Activated naive CD4-positive, alpha-beta T cell treated with anti-CD3 and anti-CD28 coated beads, Interleukin-2, amount 10 ng/mL, durations not matched to agents 7 days and 5 days (primary cell): ENCODE measurements around the gene DYSF.

Experiments
- CTCF ChIA-PET: fragments of 350-600 bp; sonication (Branson Sonifier 250); formaldehyde crosslinking; loops from one replicate; lab custom pipeline; 2021; ENCODE audit warnings: antibody characterized with exemption; lab: Charles Lee
- DNase-seq: peaks from one replicate; pipeline ENCODE4 v3.0.0-alpha.2; 2020
- H3K27ac Mint-ChIP-seq: one replicate; pipeline ENCODE4 v1.8.0; 2021; ENCODE audit warnings: mild to moderate bottlenecking, moderate library complexity, mixed read lengths
- H3K27me3 Mint-ChIP-seq: one replicate; pipeline ENCODE4 v1.8.0; 2021; ENCODE audit warnings: mild to moderate bottlenecking, mixed read lengths
- H3K36me3 Mint-ChIP-seq: one replicate; pipeline ENCODE4 v1.8.0; 2021; ENCODE audit warnings: mixed read lengths
- H3K4me1 Mint-ChIP-seq: one replicate; pipeline ENCODE4 v1.8.0; 2021; ENCODE audit warnings: mixed read lengths
- H3K4me3 Mint-ChIP-seq: one replicate; pipeline ENCODE4 v1.8.0; 2021; ENCODE audit warnings: mild to moderate bottlenecking, moderate library complexity, mixed read lengths
- H3K9me3 Mint-ChIP-seq: one replicate; pipeline ENCODE4 v1.8.0; 2021; ENCODE audit warnings: mixed read lengths

DYSF gene

DNA sequence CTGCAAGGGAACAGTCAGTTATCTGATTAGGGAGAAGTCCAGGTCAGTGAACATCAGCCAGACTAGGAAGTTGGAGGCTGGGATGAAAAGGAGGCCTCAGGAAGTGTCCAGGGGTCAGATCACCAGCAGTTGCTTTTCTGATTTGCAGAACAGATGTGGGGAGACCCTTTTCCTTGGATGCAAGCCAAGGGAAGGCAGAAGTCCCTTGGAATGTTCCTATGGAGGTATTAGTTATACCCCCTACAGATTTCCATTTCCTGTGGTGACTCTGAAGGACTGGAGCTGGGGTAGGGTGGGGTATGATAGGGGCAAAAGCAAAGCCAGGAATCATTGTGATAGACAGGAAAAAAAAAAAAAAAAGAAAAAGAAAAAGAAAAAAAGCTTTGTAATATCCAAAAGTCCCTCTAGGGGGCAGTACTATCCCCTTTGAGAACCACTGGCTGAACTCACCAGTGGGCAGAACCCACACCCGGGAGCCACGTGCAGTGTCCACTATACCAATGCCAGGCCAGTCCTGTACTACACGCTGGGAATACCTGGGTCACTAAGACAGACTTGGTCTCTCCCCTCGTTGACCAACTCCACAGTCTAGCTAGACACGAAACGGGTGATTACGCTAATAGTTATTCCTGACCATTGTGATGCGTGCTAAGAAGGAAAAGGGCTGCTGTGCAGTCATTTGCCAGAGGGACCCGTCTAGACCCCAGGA is 7.4 kb downstream of the DYSF start:
- no peak for DNase-seq
- CTCF ChIA-PET = interaction anchor here (0.6 to 3.3 kb wide), 15 partner anchors 9 to 303 kb away, joined by 3 to 31 read pairs (median 5); no protein-coding TSS in a partner anchor
- Mint-ChIP-seq H3K4me3 (no peak overlapping the region), H3K27ac (no peak overlapping the region), H3K27me3 (peaks cover 16% of the 10 kb centered on the region), H3K9me3 (no peaks in the 10 kb centered on the region), H3K4me1 (peaks cover under 1% of the 10 kb centered on the region), H3K36me3 (no peaks in the 10 kb centered on the region)

DNA sequence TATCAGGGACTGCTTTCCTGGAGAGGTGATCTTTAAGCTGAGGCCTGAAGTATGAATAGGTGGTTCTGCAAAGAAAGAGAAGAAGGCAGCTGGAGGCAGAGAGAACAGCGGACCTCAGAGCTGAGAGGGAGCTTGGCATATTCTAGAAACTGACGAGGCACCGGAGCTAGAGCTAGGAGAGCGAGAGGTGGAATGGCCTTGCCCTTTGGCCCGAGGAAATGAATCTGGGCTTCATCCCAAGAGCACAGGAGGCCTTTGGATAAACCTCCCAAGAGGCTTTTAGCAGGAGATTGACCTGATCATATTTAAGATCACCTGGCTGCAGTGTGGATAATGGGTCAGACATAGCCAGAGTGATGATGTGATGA is 7.9 kb downstream of the DYSF start:
- no peak overlapping the region for H3K27ac Mint-ChIP-seq
- no peak overlapping the region for H3K4me3 Mint-ChIP-seq
- no peaks in the 10 kb centered on the region for H3K4me1 Mint-ChIP-seq
- CTCF ChIA-PET = interaction anchor here (0.5 to 3.3 kb wide), 16 partner anchors 8 to 164 kb away, joined by 3 to 31 read pairs (median 4); no protein-coding TSS in a partner anchor
- no peaks in the 10 kb centered on the region for H3K9me3 Mint-ChIP-seq
- H3K36me3 Mint-ChIP-seq = no peaks in the 10 kb centered on the region
- no peak for DNase-seq
- peaks cover 10% of the 10 kb centered on the region for H3K27me3 Mint-ChIP-seq

DNA sequence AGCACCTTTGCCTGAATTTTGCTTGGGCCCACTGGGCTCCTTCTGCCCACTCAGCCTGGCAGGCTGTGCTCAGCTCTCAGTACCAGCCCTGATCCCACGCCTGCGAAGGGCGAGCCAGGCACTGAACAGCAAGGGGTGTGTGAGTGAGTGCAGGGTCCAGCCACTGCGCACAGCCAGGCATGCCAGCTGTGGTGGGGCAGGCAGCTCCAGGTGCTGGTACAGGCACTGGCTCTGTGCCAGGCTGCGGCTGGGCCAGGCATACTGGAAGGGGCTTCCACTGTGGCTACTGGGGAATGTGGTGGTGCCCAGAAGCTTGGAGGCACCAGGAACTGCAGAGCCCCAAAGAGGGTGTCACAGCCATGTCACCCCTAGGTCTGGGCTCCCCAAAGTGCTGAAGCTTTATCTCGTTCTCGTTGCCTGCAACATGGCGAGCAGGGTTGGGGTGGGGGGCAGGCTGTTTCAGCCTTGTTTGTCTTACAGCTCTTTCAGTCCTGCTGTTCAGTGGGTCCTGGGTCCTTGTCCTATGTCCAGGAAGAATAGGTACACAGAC is 8.8 kb downstream of the DYSF start:
- CTCF ChIA-PET = interaction anchor here (0.7 to 3.3 kb wide), 6 partner anchors 16 to 68 kb away, joined by 3 to 31 read pairs (median 4); no protein-coding TSS in a partner anchor
- H3K27me3 Mint-ChIP-seq = peaks cover 8% of the 10 kb centered on the region
- no peak overlapping the region for H3K27ac Mint-ChIP-seq
- DNase-seq = no peak
- H3K4me1 Mint-ChIP-seq = peaks cover 5% of the 10 kb centered on the region
- H3K9me3 Mint-ChIP-seq = no peaks in the 10 kb centered on the region
- H3K36me3 Mint-ChIP-seq = no peaks in the 10 kb centered on the region
- H3K4me3 Mint-ChIP-seq = no peak overlapping the region

DNA sequence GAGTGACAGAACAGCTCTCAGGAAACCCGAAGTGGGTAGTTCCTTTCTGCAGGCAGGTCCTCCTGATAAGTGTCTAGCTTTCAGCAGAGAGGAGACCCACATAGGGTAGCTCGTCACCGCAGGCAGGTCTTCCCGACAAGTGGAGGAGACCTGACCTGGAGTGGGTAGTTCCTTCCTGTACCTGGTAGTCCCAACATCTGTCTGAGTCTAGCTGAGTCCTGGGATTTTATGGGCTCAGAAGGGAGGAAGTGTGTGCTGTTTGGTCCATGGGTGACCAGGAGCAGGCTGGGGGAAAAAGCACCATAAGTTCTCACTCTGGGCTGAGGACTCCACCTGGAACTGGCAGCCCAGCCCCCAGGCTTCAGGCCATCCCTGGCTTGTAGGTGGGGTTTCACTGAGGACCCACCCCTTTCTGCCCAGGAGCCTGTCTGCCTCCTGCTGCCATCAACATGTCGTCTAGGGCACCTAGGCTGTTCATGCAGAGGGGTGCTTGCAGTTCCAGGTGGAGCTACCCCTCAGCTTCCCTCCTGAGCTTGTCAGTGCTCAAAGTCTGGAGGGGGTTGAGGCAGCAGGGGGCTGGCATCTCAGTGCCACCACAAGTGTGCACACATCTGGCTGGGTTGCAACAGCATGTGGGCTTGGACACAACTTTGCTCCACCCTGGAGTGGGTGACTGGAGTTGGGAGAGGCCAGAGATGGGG is 9.4 kb downstream of the DYSF start:
- CTCF ChIA-PET = interaction anchor here (3.3 kb wide), 1 partner anchor 47 kb away, joined by 31 read pairs; no protein-coding TSS in a partner anchor
- H3K4me1 Mint-ChIP-seq = peaks cover 6% of the 10 kb centered on the region
- H3K4me3 Mint-ChIP-seq = no peak overlapping the region
- DNase-seq = no peak
- H3K27ac Mint-ChIP-seq = no peak overlapping the region
- H3K9me3 Mint-ChIP-seq = no peaks in the 10 kb centered on the region
- no peaks in the 10 kb centered on the region for H3K36me3 Mint-ChIP-seq
- H3K27me3 Mint-ChIP-seq = peaks cover 8% of the 10 kb centered on the region

DNA sequence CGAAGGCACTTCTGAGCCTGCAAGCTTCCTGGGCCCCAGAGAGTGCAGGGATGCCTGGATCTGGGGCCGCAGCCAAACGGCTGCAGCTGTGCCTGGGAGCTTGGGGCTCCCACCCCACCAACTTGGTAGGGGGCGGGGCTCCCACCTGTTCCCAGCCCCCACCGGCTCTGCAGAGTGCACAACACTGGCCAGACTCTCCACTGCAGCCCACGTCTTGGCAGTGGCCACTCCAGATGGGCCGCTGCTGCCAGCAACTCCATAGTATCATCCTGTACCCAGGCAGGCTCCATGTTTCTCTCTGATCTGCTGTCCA is 9.9 kb downstream of the DYSF start:
- CTCF ChIA-PET = interaction anchor here (1.0 kb wide), 1 partner anchor 45 kb away, joined by 3 read pairs; no protein-coding TSS in a partner anchor
- Mint-ChIP-seq H3K4me3 (no peak overlapping the region), H3K4me1 (peaks cover 6% of the 10 kb centered on the region), H3K36me3 (no peaks in the 10 kb centered on the region), H3K9me3 (no peaks in the 10 kb centered on the region), H3K27ac (no peak overlapping the region), H3K27me3 (peaks cover 8% of the 10 kb centered on the region)
- no peak for DNase-seq

DNA sequence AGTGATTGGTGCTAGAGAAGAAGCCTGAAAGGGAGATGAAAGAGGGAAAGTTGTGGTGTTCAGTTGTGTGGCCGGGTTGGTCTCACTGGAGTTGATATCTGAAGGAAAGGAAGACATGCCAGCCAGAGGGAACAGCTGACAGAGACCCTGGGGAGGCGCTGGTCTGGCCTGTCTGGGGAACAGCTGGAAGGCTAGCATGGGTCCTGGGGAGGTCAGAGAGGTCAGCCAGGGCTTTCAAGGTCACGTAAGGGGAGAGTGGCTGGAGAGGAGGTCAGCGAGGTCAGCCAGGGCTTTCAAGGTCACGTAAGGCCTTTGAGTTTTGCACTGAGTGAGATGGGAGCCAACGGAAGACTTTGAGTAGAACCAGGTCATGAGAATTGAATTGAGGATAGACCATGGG is 11.0 kb downstream of the DYSF start:
- Mint-ChIP-seq H3K27me3 (peaks cover 8% of the 10 kb centered on the region), H3K4me1 (peaks cover 6% of the 10 kb centered on the region), H3K9me3 (no peaks in the 10 kb centered on the region), H3K36me3 (no peaks in the 10 kb centered on the region), H3K4me3 (no peak overlapping the region), H3K27ac (no peak overlapping the region)
- no peak for DNase-seq
- CTCF ChIA-PET = interaction anchor here (1.0 kb wide), 1 partner anchor 44 kb away, joined by 3 read pairs; no protein-coding TSS in a partner anchor

DNA sequence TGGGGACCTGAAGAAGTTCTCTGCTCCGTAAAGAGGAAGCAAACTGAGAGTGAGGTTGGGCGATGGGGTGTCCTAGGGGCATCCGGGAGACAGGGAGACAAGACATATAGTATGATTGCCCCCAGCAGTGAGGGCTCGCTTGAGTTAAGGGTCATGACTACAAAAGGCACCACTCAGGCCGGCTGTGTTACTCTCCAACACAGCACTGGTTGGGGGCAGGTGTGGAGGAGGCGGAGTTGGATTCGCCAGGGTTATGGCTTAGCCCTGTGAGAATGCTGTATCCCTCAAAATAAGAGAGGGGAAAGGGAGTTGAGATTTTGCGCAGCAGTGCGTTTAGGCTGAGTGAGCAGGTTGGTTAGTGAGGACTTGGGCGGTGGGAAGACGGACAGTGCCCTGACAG is 12.0 kb downstream of the DYSF start:
- no peaks in the 10 kb centered on the region for H3K9me3 Mint-ChIP-seq

DNA sequence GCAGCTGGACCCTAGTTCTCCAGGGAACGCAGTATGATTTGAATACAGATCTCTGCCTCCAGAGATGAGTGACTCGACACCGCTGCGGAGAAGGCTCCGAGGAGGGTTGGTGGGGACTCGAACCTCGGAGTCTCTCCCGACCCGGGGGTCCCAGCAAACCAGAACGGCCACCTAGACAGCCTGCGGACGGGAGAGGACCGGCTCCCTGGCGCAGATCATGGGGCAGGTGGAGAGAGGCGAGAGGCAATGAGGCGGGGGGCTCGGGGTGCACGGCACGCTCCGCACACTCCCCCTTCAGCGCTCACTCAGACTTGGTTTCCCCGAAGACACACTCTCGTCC is 12.6 kb downstream of the DYSF start:
- no peak overlapping the region for H3K27ac Mint-ChIP-seq
- no peaks in the 10 kb centered on the region for H3K9me3 Mint-ChIP-seq
- H3K4me3 Mint-ChIP-seq = no peak overlapping the region
- CTCF ChIA-PET = interaction anchor here (1.1 to 2.3 kb wide), 4 partner anchors 44 to 1610 kb away, joined by 3 to 5 read pairs (median 4); no protein-coding TSS in a partner anchor
- peaks cover 6% of the 10 kb centered on the region for H3K4me1 Mint-ChIP-seq
- H3K27me3 Mint-ChIP-seq = peaks cover 17% of the 10 kb centered on the region
- H3K36me3 Mint-ChIP-seq = no peaks in the 10 kb centered on the region
- no peak for DNase-seq

More for the DNA sequence above, 12.0 kb downstream of the DYSF start:
- H3K4me1 Mint-ChIP-seq = peaks cover 6% of the 10 kb centered on the region
- H3K27ac Mint-ChIP-seq = no peak overlapping the region
- H3K36me3 Mint-ChIP-seq = no peaks in the 10 kb centered on the region
- H3K27me3 Mint-ChIP-seq = peaks cover 13% of the 10 kb centered on the region
- CTCF ChIA-PET = no interaction called here
- no peak for DNase-seq
- no peak overlapping the region for H3K4me3 Mint-ChIP-seq

DNA sequence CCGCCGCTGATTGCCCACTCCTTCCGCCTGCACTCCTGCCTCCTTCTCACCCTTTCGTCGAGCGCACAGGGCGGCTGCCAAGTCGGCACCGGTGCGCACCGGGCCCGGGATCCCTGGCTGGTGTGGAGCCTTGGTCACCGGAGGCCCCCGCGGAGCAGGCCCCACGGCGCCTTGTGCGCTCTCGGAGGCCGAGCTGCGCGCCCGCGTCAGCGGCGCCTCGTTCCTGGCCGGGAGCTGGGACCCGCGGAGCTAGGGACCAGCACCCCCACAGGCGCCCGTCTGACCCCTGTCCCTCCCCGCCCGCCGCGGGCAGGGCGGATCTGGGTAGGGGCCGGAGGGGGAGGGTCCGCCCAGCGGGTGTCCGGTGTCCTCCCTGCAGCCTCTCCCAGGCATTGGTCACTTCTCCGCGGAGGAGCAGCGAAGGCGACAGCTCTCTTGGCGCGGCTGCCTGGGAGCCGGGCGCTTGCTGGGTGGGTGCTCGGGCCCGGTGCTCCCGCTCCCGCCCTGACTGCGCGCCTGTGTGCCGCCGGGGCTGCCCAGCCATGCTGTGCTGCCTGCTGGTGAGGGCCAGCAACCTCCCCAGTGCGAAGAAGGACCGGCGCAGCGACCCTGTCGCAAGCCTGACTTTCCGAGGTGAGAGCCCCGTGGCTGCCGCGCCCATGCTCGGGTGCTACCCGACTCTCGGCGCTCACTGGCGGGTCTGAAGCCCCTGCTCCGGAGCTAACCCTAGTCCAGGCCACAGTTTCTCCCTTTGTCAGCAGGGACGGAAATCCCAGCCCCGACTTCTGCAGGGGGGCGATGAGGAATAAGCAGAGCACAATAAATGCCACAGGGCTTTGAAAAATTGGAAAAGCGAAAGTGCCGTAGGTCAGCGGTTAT is 13.2 kb downstream of the DYSF start:
- peaks cover 6% of the 10 kb centered on the region for H3K4me1 Mint-ChIP-seq
- no peaks in the 10 kb centered on the region for H3K36me3 Mint-ChIP-seq
- peak; percentile 28 for DNase-seq
- peak overlapping the region; percentile 73 for H3K4me3 Mint-ChIP-seq
- CTCF ChIA-PET = interaction anchor here (1.1 to 2.3 kb wide), 4 partner anchors 44 to 1609 kb away, joined by 3 to 5 read pairs (median 4); no protein-coding TSS in a partner anchor
- no peaks in the 10 kb centered on the region for H3K9me3 Mint-ChIP-seq
- H3K27ac Mint-ChIP-seq = no peak overlapping the region
- peaks cover 16% of the 10 kb centered on the region for H3K27me3 Mint-ChIP-seq

DNA sequence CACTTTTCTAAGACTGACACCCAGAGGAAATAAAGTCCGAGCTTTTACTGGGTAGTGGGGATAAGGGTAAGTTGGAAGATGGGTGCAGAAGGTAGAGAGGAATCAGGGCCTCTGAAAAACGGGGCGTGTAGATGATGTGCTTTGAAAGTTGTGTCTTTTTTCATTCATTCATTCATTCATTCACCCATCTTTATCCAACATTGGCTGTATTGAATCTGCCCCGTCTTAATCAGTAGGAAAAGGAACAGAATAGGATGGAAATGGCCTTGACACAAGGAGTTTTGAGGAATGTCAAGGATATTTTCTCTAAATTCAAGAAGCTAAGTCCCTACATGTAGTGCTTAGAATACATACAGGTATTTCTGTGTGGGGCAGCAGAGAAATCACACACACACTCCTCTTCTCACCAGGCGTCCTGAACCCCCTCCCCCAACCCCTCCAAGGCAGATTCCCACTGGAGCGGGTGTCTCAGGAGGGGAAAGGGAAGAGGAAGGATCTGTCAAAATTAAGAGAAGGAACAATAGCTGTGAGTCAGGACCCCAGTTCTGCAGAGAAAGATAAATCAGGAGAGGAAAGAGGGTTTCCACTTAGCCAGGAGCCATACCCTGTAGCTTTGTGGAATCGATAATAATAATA is 13.9 kb downstream of the DYSF start:
- Mint-ChIP-seq H3K27ac (no peak overlapping the region), H3K4me3 (peak overlapping the region; percentile 73), H3K36me3 (no peaks in the 10 kb centered on the region), H3K27me3 (peaks cover 17% of the 10 kb centered on the region), H3K9me3 (no peaks in the 10 kb centered on the region), H3K4me1 (peaks cover 6% of the 10 kb centered on the region)
- no peak for DNase-seq
- CTCF ChIA-PET = interaction anchor here (1.1 to 2.3 kb wide), 5 partner anchors 10 to 1608 kb away, joined by 3 to 5 read pairs (median 4); no protein-coding TSS in a partner anchor

DNA sequence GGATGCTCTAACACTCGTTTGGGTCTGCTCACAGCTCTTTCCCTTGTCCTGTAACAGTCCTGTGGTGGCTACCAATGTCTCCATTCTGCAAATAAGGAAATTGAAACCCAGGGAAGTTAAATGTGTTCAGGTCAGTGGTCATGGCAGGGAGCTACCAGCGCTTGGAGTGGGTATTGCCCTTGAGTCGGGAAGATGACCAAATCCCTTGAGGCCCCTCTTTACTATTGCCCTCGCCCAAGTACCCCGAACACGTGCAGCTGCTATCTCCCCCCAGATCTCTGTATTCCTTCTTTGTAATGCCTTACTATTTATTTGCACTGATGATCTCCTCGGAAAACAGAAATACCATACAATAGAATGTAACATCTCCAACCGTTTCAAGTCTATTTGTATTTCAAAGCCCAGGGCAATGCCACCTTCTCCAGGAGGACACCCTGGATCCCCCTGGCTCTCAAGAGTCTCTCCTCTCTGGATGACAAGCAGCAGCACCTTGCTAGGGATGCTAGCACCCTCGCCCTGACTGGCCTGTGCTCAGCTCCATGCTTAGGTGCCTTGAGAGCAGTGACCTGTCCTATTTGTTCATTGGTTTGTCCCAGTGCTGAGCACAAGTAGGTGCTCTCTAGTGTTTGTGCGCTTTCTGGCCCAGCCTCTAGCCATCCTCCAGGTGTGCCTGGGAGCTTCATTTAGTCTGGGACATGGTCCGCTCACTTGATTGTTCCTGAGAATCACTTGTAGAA is 15.1 kb downstream of the DYSF start:
- no peaks in the 10 kb centered on the region for H3K9me3 Mint-ChIP-seq
- H3K36me3 Mint-ChIP-seq = no peaks in the 10 kb centered on the region
- H3K4me1 Mint-ChIP-seq = peaks cover 6% of the 10 kb centered on the region
- H3K4me3 Mint-ChIP-seq = no peak overlapping the region
- peaks cover 23% of the 10 kb centered on the region for H3K27me3 Mint-ChIP-seq
- no peak for DNase-seq
- H3K27ac Mint-ChIP-seq = no peak overlapping the region
- CTCF ChIA-PET = interaction anchor here (1.1 to 2.3 kb wide), 3 partner anchors 7 to 42 kb away, joined by 3 to 6 read pairs (median 5); no protein-coding TSS in a partner anchor

DNA sequence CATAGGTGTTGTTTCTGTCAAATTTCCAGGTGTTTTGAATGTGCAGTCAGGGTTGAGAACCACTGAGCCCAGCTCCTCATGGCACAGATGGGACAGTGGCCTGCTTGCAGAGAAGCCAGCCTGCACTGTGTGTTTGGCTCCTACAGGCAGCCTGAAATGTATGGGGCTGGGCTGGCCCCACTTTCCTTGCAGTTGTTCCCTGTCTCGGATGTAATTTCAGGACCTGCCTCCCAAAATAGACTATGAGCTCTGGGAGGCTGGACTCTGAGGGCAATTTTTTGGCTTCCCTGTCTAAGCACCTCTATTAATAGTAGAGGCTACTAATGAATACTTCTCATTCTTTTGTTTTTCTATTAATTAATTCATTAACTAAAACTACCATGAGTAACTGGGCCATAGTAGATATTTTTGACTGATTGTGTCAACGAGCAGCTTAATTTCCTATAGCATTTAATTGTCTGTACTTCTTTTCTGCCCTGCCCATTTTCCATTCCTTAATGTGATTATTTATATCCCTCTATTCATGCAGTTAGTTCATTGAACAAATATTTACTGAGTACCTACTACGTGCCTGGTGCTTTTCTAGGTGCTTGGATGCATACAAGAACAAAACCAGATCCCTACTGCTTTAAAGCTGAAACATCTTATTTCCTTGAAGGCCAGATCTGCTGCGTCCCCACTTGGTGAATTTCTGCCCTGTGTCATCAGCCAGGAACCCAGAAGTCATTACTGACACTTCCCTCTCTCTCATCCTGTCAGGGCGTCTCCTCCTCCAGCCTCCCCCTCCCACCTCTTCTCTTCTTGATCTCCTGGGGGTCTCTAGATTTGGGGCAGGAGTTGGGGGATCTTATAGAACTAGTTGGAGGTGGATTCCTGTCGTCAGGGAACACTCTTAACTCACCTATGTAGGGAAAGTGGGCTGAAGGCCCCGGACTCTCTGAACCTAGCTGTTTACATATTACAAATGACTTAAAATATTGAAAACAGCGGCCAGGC is 16.3 kb downstream of the DYSF start:
- Mint-ChIP-seq H3K9me3 (no peaks in the 10 kb centered on the region), H3K27ac (no peak overlapping the region), H3K4me1 (peaks cover 6% of the 10 kb centered on the region), H3K36me3 (no peaks in the 10 kb centered on the region), H3K27me3 (peaks cover 25% of the 10 kb centered on the region), H3K4me3 (no peak overlapping the region)
- no peak for DNase-seq
- CTCF ChIA-PET = interaction anchor here (1.3 kb wide), 1 partner anchor 9 kb away, joined by 6 read pairs; no protein-coding TSS in a partner anchor
